Stimulated activated CD4-positive, alpha-beta T cell treated with anti-CD3 and anti-CD28 coated beads, TNF-alpha, amount 100 ng/mL, for 4 hours (primary cell): ENCODE measurements around the gene ST3GAL3.

ENCODE experiments used
- DNase-seq, 3 experiments: peaks; one replicate each; pipeline ENCODE4 v3.0.0-alpha.2; 2020; ENCODE audit warnings: low read depth in 3 of 3

ST3GAL3 gene

GRCh38 chr1:43786201-43786958, 79.0 kb downstream of the ST3GAL3 start:
- DNase-seq: no peak

DNA sequence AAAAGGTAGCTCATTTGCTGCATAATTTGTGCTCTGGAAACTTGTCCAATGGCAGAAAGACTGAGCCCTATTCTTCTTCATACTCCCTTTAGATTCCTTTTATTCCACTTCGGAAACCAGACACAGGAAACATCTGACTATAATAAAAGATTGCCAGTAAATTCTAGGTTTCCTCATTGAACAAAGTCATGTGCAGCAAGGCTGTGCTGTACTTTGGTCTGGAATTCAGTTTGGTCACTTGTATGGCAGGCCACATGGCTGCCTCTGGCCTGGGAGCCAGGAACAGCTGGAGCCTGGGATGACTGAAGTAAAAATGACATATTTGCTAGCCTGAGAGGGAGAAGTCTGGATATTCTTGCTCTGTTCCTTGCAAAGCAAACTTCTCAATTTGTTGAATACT, 79.6 kb downstream of the ST3GAL3 start:
- DNase-seq: no peak

DNA sequence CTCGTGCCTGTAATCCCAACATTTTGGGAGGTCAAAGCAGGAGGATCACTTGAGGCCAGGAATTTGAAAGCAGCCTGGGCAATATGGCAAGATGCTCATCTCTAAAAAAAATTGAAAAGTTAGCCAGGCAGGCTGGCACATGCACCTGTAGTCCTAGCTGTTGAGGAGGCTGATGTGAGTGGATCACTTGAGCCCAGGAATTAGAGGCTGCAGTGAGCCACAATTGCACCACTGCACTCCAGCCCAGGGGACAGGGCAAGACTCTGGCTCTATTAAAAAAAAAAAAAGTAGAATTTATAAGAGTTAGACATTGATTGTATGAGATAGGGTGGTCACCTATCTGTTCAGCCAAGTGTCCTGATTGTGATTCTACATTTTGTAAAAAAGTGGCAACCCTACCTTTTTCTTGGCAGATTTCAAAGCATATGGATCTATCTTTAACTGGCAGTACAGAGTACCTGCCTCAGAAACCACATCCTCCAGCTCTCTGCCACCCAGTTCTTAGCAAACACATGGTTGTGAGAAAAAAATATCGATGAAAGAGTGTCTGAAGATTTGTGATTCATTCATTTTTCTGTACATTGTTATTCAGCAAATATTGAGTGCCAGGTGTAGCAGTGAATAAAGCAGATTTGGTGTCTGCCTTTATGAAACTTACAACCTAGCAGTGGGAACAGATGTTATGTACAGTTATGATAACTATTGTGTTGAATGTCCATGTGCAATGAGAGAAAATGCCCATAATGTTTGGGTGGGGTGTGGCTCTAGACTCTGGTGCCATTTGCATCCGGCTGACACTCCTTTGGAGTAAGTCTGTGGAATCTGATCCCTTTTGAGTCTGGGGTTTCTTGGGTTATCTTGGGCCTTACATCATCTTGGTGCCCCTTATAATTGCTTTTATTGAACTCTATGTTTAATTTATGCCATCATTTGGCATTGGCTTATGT, 82.5 kb downstream of the ST3GAL3 start:
- no peak for DNase-seq

GRCh38 chr1:43791243-43791642, 83.9 kb downstream of the ST3GAL3 start:
- no peak for DNase-seq

- DNase-seq: no peak
Observed at GRCh38 chr1:43796111-43796581, 88.8 kb downstream of the ST3GAL3 start.

DNA sequence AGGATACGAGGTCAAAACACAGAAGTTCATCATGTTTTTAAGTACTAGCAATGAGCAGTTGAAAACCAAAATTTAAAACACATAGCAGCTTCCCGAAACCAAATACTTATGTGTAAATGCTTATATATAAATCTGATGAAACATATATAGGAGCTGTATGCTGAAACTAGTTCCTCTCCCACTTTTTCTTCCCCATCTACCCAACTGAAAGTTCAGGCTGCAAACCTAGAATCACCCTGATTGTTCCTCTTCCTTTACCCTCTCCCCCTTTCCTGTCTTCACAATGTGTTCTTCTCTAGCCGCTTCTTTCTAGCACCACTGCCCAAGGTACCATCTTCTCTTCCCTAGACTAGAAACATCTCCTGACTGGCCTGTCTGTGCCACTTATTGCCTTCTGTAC, 90.6 kb downstream of the ST3GAL3 start:
- DNase-seq: no peak

DNA sequence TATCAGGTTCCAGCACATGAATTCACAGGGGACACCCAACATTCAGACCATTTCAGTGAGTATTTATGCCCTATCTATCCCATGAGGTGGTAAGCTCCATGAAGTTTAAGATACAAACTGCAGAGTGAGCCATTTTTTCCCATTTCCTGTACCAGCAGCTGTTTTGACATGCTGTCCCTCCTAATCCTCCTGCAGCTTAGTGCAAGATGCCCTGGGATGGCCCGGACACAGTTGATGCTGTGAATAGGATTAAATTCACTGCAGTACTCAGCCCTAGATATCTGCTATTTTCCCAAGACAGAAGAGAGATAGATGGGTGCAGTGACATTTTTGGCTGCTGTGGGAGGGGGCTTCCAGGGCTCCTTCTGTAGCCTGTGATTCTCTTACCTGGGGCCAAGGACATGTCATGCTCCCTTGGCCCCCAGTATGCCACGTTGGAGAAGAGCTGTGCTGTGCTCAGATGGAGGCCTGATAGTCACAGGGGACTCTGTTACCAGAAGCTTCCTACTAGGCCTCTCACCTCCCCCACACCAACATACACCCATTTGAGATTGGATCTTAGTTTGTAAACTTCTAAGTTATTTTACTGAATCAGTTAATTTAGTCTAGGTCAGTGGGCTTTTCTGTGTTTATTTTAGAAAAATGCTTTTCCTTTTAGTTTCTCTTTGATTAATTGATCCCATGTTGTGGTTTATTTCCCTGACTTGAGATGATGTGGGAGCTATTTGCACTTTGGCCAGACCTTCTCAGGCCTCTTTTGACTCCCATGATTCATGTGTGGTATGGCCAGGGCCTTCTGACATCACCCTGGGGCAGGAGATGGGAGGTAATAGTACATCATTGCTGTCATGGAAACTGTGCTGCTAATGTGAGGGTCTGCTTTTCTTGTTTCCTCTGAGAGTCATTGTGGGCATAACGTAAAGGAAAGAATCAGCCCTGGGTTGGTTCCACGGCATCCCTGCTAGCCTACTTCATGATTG, 92.6 kb downstream of the ST3GAL3 start:
- DNase-seq: no peak

DNA sequence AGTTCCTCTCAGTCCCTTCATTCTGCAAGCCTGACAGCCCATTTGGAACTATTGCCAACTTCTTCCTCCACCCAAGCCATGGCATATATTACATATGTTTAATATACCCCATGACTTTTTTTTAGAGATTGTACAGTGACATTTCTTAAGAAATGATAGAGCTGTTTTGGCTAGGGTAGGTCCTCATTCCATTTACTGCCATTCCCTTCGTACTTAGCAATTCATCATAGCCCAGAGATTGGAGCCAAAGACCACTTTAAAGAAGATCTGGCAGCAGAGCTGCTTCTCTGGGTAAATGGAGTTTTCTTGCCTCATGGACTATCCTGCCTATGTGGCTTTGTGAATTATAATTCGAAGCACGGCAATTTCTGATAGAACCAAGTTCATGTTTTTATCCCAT, 93.4 kb downstream of the ST3GAL3 start:
- DNase-seq: no peak

DNA sequence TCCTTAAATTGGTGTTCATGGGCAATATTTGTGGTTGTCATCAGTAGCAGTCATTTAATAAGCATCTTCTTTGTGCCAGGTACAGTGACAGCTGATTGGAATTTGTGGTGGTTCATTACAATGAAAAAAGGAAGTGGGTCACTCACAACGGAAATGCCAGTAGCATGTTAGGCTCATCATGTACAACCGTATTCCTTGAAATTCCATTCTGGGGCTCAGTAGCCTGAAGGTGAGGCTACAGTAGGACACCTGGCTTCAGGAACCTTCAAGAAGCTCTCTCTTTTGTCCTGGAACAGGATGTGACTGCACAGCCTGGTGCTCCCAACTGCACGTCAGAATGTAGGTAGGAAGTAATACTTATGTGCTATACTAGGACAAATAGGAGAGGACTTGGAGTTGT, 93.9 kb downstream of the ST3GAL3 start:
- no peak for DNase-seq

- no peak for DNase-seq
Observed at GRCh38 chr1:43802356-43802980, 95.1 kb downstream of the ST3GAL3 start.

DNA sequence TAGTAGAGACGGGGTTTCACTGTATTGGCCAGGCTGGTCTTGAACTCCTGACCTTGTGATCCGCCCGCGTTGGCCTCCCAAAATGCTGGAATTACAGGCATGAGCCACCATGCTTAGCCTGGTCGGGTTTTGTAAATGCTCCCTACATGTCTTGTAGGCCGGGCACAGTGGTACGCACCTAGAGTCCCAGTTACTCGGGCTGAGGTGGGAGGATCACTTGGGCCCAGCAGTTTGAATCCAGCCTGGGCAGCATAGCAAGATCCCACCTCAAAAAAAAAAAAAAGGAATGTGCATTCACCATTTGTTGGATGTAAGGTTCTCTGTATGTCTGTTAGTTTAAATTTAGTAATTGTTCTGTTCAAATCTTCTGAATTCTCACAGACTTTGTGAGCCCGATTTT, 95.8 kb downstream of the ST3GAL3 start:
- no peak for DNase-seq

DNA sequence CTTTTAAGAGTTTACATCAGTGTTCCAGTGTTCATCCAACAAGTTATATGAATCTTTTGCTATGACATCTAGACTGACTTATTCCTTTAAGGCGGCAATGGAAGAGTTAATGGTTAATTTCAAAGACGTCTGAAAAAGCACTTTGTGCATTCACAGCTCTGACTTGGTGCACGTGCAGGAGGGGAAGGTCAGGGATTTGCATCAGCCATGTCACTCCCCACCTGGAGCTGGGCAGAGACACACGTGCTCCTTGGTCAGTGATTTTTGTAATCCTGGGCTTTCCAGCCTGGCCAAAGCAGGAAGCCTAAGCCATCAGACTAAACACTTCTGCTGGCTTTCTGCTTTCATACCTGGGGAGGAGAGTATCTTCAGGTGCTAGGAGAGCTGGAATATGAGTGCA, 96.3 kb downstream of the ST3GAL3 start:
- no peak for DNase-seq

DNA sequence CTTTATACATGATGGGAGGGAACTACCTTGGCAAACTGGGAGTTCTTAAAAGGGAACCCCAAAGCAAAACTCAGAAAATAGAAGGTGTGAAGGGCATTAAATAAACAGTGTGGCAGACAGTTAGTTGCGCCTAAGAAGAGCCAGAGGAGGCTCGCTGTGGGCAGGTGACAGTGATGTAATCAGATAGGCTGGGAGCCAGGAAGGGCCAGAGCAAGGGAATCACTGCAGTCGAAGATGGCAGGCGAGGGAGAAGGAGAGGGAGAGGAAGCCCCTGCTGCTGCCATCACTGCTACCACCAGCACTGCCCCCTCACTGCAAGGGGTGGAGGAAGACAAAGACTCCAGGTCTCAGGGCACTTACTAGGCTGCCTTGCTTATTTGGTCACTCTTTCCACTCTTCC, 97.2 kb downstream of the ST3GAL3 start:
- DNase-seq: no peak

DNA sequence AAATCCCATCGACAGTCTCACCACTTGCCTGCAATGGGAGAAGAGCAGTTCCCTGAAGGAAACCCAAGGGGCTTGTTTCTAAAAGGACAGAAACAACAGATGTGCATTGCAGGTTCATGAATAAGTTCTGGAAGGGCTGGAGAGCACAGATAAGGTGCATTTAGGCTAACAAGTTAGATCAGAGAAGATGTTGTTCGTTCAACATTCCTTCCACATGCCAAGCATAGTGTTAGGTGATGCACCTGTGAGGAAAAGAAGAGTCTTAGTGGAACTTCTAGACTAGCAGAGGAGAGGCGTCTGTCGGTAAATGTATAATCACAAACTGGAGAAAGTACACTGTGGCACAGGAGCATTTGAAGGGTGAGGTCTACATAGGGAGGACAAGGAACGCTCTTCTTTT, 98.0 kb downstream of the ST3GAL3 start:
- DNase-seq: no peak

DNA sequence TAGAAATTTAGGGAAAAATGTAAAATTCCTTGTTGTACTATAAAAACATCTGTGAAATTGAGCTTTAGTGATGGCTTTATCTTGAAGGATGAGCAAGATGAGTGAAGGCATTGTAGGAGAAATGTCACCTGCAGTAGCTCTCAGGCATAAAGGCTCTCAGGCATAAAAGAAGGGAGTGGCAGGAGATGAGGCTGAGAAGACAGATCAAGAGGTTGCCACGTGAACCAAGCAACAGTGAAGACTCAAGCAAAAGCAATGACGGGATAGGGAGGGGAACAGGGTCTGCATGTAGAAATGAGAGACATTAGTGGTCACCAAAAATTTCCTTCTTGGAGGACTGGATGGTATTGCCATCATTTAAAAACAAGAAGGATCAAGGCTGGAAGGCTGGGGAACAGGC, 98.8 kb downstream of the ST3GAL3 start:
- DNase-seq: no peak

DNA sequence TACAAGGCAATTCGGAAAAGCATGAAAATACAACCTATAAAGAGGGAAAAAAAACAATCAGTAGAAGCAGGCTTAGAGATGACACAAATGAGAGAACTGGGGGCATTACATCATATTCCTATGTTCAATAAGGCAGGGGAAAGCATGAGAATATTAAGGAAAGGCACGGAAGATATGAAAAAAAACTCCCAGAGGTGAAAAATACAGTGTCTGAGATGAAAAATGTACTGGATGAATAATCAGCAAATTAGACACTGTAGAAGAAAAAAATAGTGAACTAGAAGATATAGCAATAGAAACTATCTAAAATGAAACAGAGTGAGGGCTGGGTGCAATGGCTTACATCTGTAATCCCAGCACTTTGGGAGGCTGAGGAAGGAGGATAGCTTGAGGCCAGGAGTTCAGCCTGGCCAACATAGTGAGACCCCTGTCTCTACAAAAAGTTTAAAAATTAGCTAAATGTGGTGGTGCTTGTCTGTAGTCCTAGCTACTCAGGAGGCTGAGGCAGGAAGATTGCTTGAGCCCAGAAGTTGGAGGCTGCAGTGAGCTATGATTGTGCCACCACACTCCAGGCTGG, 101.8 kb downstream of the ST3GAL3 start:
- no peak for DNase-seq

- DNase-seq: no peak
Observed at GRCh38 chr1:43812579-43812978, 105.2 kb downstream of the ST3GAL3 start.

DNA sequence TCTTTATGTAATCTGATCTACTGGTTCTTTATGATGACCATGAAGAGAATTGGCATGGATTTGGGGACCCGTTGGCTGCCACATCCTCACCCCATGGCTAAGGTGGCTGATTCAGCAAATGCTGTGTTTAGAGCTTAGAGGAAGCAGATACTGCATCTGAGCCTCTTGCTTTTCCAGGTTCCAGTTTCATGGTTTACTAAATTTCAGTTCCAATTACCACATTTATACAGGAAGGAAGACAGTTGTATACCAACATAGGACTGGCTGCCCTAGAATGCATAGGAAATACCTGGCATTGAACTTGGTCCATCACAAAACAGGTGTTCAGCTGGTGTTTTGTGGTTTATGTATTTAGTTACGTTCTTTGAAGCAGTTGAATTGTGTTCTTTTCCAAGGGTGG, 107.1 kb downstream of the ST3GAL3 start:
- no peak for DNase-seq

- DNase-seq: no peak
Observed at GRCh38 chr1:43817304-43817939, 110.1 kb downstream of the ST3GAL3 start.

GRCh38 chr1:43818691-43819090, 111.4 kb downstream of the ST3GAL3 start:
- no peak for DNase-seq
